Smooth muscle cell (in vitro differentiated cells): Measurements from ENCODE around the gene PLB1. TPM values are rescaled to one million over a fixed set of nuclear protein-coding genes. Genes with fewer than 3 reads are reported as not detected.

Experiments
- DNase-seq: peaks from one replicate; lab custom pipeline; 2025; ENCODE audit not compliant: unreplicated experiment; lab: John Stamatoyannopoulos, UW
- H2AFZ ChIP-seq: fragments of 200-600 bp; sonication (generic); 2 replicates; pipeline ENCODE4 v1.6.0; 2016; ENCODE audit warnings: antibody characterized with exemption, low read depth, mild to moderate bottlenecking
- H3F3A ChIP-seq: fragments of 200-600 bp; sonication (generic); 2 replicates; pipeline ENCODE4 v1.6.0; 2017; ENCODE audit warnings: antibody characterized with exemption, low read depth
- H3K27ac ChIP-seq: fragments of 200-600 bp; sonication (generic); 2 replicates; pipeline ENCODE4 v1.5.1; 2016; ENCODE audit warnings: low read depth, mild to moderate bottlenecking
- H3K27me3 ChIP-seq: fragments of 200-600 bp; sonication (generic); 2 replicates; pipeline ENCODE4 v1.6.1; 2016; ENCODE audit warnings: low read depth, mild to moderate bottlenecking
- H3K36me3 ChIP-seq: fragments of 200-600 bp; sonication (generic); 2 replicates; pipeline ENCODE4 v1.5.1; 2016; ENCODE audit warnings: low read depth
- H3K4me1 ChIP-seq: fragments of 200-600 bp; sonication (generic); 2 replicates; pipeline ENCODE4 v1.5.1; 2016; ENCODE audit warnings: low read depth
- H3K4me2 ChIP-seq: fragments of 200-600 bp; sonication (generic); 2 replicates; pipeline ENCODE4 v1.6.0; 2016; ENCODE audit warnings: mild to moderate bottlenecking
- H3K4me3 ChIP-seq: fragments of 200-600 bp; sonication (generic); 2 replicates; pipeline ENCODE4 v1.5.1; 2016; ENCODE audit warnings: mild to moderate bottlenecking
- H3K79me2 ChIP-seq: fragments of 200-600 bp; sonication (generic); 2 replicates; pipeline ENCODE4 v1.6.0; 2016; ENCODE audit warnings: low read depth, mild to moderate bottlenecking
- H3K9ac ChIP-seq: fragments of 200-600 bp; sonication (generic); 2 replicates; pipeline ENCODE4 v1.6.0; 2016; ENCODE audit warnings: low read depth
- H3K9me3 ChIP-seq: fragments of 200-600 bp; sonication (generic); replicated peaks from 2 replicates; pipeline ENCODE4 v1.5.1; 2016; ENCODE audit warnings: low read depth
- H4K20me1 ChIP-seq: fragments of 200-600 bp; sonication (generic); 2 replicates; pipeline ENCODE4 v1.6.0; 2016; ENCODE audit warnings: low read depth
- CTCF ChIP-seq: fragments of 200-600 bp; sonication (generic); IDR thresholded peaks from 2 replicates; pipeline ENCODE4 v1.5.1; 2017; ENCODE audit warnings: borderline replicate concordance, mild to moderate bottlenecking, antibody characterized with exemption; ENCODE audit not compliant: insufficient read depth, poor library complexity, severe bottlenecking
- WGBS: methylation state at CpG from one replicate; pipeline ENCODE4 v1.1.7; 2016; ENCODE audit warnings: low lambda C conversion rate; 5-methylcytosine and 5-hydroxymethylcytosine counted together
- polyA plus RNA-seq: library from polyadenylated mRNA; unstranded; fragments of >200 nt; fragmentation: Nextera tagmentation; extraction: Ambion mirVana; gene quantifications from 2 replicates; pipeline ENCODE4 v1.2.1, GENCODE V29; 2016
- total RNA-seq: library from RNA; depleted of rRNA; stranded (reverse); fragments of >200 nt; gene quantifications from 2 replicates; pipeline ENCODE4 v1.2.3, GENCODE V29; 2014

PLB1 gene
- total and polyA plus RNA-seq, 2 experiments from 2014 or later = 0.75 to 8.7 TPM

GRCh38 chr2:28588292-28588670, 92.4 kb downstream of the PLB1 start:
- Histone ChIP-seq H4K20me1 (no peaks in the 10 kb centered on the region), H3K36me3 (no peaks in the 10 kb centered on the region), H3K79me2 (no peaks in the 10 kb centered on the region), H3K9me3 (no peaks in the 10 kb centered on the region), H3K4me3 (no peak overlapping the region), H3F3A (peaks cover 22% of the 10 kb centered on the region), H3K4me1 (no peaks in the 10 kb centered on the region), H3K27ac (no peak overlapping the region), H2AFZ (no peak overlapping the region), H3K9ac (no peak overlapping the region), H3K27me3 (no peaks in the 10 kb centered on the region), H3K4me2 (no peak overlapping the region)
- TF ChIP-seq CTCF = no peak
- WGBS = 85% methylated on average over 3 of the region's 3 CpGs
- no peak for DNase-seq

GRCh38 chr2:28589746-28590463, 94.0 kb downstream of the PLB1 start:
- Histone ChIP-seq H3K4me1 (peaks cover 3% of the 10 kb centered on the region), H3K9ac (no peak overlapping the region), H3F3A (peaks cover 14% of the 10 kb centered on the region), H3K27me3 (no peaks in the 10 kb centered on the region), H3K4me2 (no peak overlapping the region), H3K79me2 (no peaks in the 10 kb centered on the region), H3K27ac (no peak overlapping the region), H3K36me3 (no peaks in the 10 kb centered on the region), H3K4me3 (no peak overlapping the region), H3K9me3 (no peaks in the 10 kb centered on the region), H2AFZ (no peak overlapping the region), H4K20me1 (no peaks in the 10 kb centered on the region)
- DNase-seq = no peak
- 95% methylated on average over 15 of the region's 15 CpGs for WGBS
- TF ChIP-seq CTCF = no peak

- Histone ChIP-seq H4K20me1 (no peaks in the 10 kb centered on the region), H2AFZ (no peak overlapping the region), H3K27me3 (no peaks in the 10 kb centered on the region), H3K9me3 (no peaks in the 10 kb centered on the region), H3F3A (peaks cover 14% of the 10 kb centered on the region), H3K79me2 (no peaks in the 10 kb centered on the region), H3K27ac (no peak overlapping the region), H3K36me3 (no peaks in the 10 kb centered on the region), H3K4me2 (no peak overlapping the region), H3K4me1 (peaks cover 3% of the 10 kb centered on the region), H3K9ac (no peak overlapping the region), H3K4me3 (no peak overlapping the region)
- DNase-seq = no peak
- 91% methylated on average over 13 of the region's 13 CpGs for WGBS
- TF ChIP-seq CTCF = no peak
These were observed 94.8 kb downstream of the PLB1 start for GRCh38 chr2:28590496-28591301.
